Esophagus muscularis mucosa (tissue), 3 donors: ENCODE data around the gene MAP1B.

ENCODE experiments used
- CTCF ChIP-seq, 3 experiments: fragments of 200-600 bp in 2 of 3; fragments of 450-650 bp in 1 of 3; sonication (generic) in 2 of 3; IDR thresholded peaks; one replicate each; pipeline ENCODE4 v1.5.1; 2017 to 2019; ENCODE audit warnings: antibody characterized with exemption in 3 of 3, mild to moderate bottlenecking in 2 of 3, moderate library complexity in 1 of 3
- POLR2AphosphoS5 ChIP-seq, 2 donors: sonication (generic); formaldehyde crosslinking; IDR thresholded peaks; one replicate each; pipeline ENCODE4 v1.6.1; 2017; ENCODE audit warnings: antibody characterized with exemption in 2 of 2

- TF ChIP-seq CTCF (IDR thresholded peaks at IDR 0.05) (no peak), POLR2AphosphoS5 (IDR thresholded peaks at IDR 0.05) (no peak)
Measured at GRCh38 chr5:72191404-72191803, 84.1 kb downstream of the MAP1B start.
